HL-60/S4 treated with retinoic acid at 250 ng/mL for 4 days and 3 days (cell line): ENCODE measurements around the gene SMG9.
"Not testable (repeated sequence)": the region's sequence is repeated elsewhere in the genome, so short reads cannot be mapped to it uniquely, and the experiment has no call there.

Source experiments
- in situ Hi-C: fragments of 300-500 bp; cut with MboI; formaldehyde crosslinking; loops from 2 replicates; pipeline ENCODE4 v1.7.0; 2022; ENCODE audit warnings: low sequenced_read_pairs

SMG9 gene

GRCh38 chr19:43695985-43696704 lies 58.6 kb downstream of the SMG9 start:
- in situ Hi-C loops: no loop called here

GRCh38 chr19:43694553-43694952 lies 60.2 kb downstream of the SMG9 start:
- in situ Hi-C loops: no loop called here

GRCh38 chr19:43692877-43693276 lies 61.9 kb downstream of the SMG9 start:
- in situ Hi-C loops: no loop called here

- in situ Hi-C loops: no loop called here
These were observed 62.4 kb downstream of the SMG9 start for GRCh38 chr19:43692385-43692784.

- in situ Hi-C loops: no loop called here
These were observed 63.0 kb downstream of the SMG9 start for GRCh38 chr19:43691755-43692154.

- in situ Hi-C loops: no loop called here
These were observed 63.9 kb downstream of the SMG9 start for GRCh38 chr19:43690890-43691289.

GRCh38 chr19:43690444-43690843 lies 64.3 kb downstream of the SMG9 start:
- in situ Hi-C loops: no loop called here

GRCh38 chr19:43688059-43688701 lies 66.6 kb downstream of the SMG9 start:
- in situ Hi-C loops: no loop called here

- in situ Hi-C loops: no loop called here
These were observed 67.1 kb downstream of the SMG9 start for GRCh38 chr19:43687660-43687997.

- in situ Hi-C loops: no loop called here
These were observed 70.4 kb downstream of the SMG9 start for GRCh38 chr19:43684326-43684725.

- in situ Hi-C loops: no loop called here
These were observed 70.9 kb downstream of the SMG9 start for GRCh38 chr19:43683905-43684304.

- in situ Hi-C loops: no loop called here
These were observed 71.7 kb downstream of the SMG9 start for GRCh38 chr19:43682824-43683661.

GRCh38 chr19:43682269-43682668 lies 72.5 kb downstream of the SMG9 start:
- in situ Hi-C loops: not testable (repeated sequence)

GRCh38 chr19:43681821-43682220 lies 72.9 kb downstream of the SMG9 start:
- in situ Hi-C loops: no loop called here

GRCh38 chr19:43678512-43679261 lies 76.1 kb downstream of the SMG9 start:
- in situ Hi-C loops: no loop called here
